ENCODE data around the gene LRIT3.

Gene LRIT3

DNA sequence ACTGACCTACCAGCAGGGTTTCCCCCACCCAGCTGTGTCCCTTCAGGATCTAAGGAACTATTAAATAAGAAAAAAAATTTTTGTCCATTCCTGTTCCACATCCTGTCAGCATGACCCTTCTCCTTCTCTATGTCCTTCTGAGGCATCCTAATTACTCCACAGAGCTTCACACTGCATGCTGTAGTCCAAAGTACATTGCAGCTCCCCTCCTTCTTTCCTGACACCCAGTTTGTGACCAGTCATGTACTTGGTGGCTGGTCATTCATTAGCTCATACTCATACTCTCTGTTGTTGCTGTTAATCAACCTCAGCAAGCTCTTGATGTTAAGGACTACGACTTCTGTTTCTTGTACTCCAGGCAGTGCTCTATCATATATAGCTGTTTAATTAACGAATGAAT, 62.3 kb downstream of the LRIT3 start:
- no peak for FAIRE-seq

GRCh38 chr4:109912706-109913595, 65.0 kb downstream of the LRIT3 start, which contains the start of gene EGF:
Gene EGF, plus strand, starts transcription at chr4:109912883. Its CDS starts 453 bp downstream, at chr4:109913336.
- FAIRE-seq = no peak

GRCh38 chr4:109913596-109914241, 65.8 kb downstream of the LRIT3 start:
- FAIRE-seq = no peak

DNA sequence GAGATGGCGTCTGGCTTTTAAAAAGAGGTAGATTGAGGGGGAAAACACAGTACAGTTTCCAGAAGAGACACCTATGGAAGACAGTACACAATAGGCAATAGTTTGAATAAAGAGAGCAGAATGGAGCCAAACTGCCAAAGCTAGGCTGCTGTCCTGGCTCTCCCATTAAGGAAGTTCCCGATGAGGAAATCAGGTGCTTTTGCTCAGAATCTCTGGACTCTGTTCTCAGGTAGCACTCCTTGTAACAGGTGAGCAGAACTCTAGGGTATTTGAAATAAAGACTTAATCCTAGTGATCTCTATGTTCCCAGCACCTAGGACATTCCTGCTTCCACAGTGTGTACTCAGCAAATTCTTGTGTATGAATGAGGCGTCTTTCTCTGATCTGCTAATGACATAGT, 66.4 kb downstream of the LRIT3 start:
- FAIRE-seq = no peak

DNA sequence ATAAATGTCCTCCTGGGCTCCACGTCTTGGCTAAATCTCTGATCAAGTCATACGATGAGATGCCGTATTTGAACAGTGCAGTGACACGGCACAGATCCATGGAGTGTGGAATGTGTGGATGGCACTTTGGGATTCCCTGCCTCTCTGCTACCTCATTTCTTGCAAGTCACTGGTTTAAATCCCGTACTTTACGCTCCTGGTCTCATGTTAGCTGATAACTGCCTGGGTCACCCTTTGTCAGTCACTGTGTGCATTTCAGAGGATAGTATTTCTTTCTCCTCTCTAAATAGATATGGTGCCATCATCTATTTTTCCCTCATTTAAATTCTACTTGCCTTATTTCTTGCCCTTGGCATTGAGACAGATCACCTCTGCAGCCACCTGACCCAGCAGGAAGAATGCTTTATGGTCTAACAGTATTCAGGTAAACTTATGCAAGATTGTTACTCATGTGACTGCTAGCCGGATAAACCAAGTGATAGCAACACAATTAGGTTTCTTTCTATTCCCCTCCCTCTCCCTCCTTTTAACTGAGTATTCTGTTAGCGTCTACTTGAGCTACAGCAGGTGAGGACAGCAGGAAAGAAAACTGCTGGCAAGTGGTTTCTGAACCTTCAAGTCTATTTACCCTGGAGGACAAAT, 67.6 kb downstream of the LRIT3 start:
- no peak for FAIRE-seq

- no peak for FAIRE-seq
These were observed 68.1 kb downstream of the LRIT3 start for GRCh38 chr4:109916027-109916409.

- FAIRE-seq = no peak
These were observed 73.5 kb downstream of the LRIT3 start for GRCh38 chr4:109921384-109921808.
